SK-N-DZ (cell line): ENCODE data around the gene TM7SF3.

Experiments used
- DNase-seq: peaks from one replicate; pipeline ENCODE4 v3.0.0-alpha.2; 2015; ENCODE audit warnings: low spot score

TM7SF3 gene

GRCh38 chr12:27014859-27015729, 910 bp upstream of the TM7SF3 start:
- no peak for DNase-seq

GRCh38 chr12:27013611-27014084, 536 bp downstream of the TM7SF3 start:
- DNase-seq: peak; percentile 55

GRCh38 chr12:27012982-27013255, 1.3 kb downstream of the TM7SF3 start:
- DNase-seq: no peak

- DNase-seq: no peak
Observed at GRCh38 chr12:27012239-27012981, 1.8 kb downstream of the TM7SF3 start.

GRCh38 chr12:27009881-27010301, 4.3 kb downstream of the TM7SF3 start:
- DNase-seq: no peak

- DNase-seq: no peak
Observed at GRCh38 chr12:27008081-27008480, 6.1 kb downstream of the TM7SF3 start.

GRCh38 chr12:27006797-27007467, 7.3 kb downstream of the TM7SF3 start:
- DNase-seq: no peak

GRCh38 chr12:27005495-27005894, 8.7 kb downstream of the TM7SF3 start:
- DNase-seq: no peak

- DNase-seq: peak; percentile 83
Observed at GRCh38 chr12:27003421-27004381, 10.5 kb downstream of the TM7SF3 start.

GRCh38 chr12:27002141-27002540, 12.0 kb downstream of the TM7SF3 start:
- DNase-seq: no peak

GRCh38 chr12:27001663-27002062, 12.5 kb downstream of the TM7SF3 start:
- no peak for DNase-seq

GRCh38 chr12:27000961-27001360, 13.2 kb downstream of the TM7SF3 start:
- DNase-seq: no peak

- DNase-seq: no peak
Observed at GRCh38 chr12:26997003-26997402, 17.2 kb downstream of the TM7SF3 start.

- no peak for DNase-seq
Observed at GRCh38 chr12:26995706-26996105, 18.5 kb downstream of the TM7SF3 start.

- DNase-seq: no peak
Observed at GRCh38 chr12:26994109-26994508, 20.1 kb downstream of the TM7SF3 start.

- DNase-seq: no peak
Observed at GRCh38 chr12:26991826-26992225, 22.4 kb downstream of the TM7SF3 start.

GRCh38 chr12:26989873-26990272, 24.3 kb downstream of the TM7SF3 start:
- no peak for DNase-seq

- DNase-seq: no peak
Observed at GRCh38 chr12:26988703-26989102, 25.5 kb downstream of the TM7SF3 start.

- no peak for DNase-seq
Observed at GRCh38 chr12:26987634-26988424, 26.4 kb downstream of the TM7SF3 start.

GRCh38 chr12:26982866-26983265, 31.3 kb downstream of the TM7SF3 start:
- DNase-seq: no peak
